H1 (cell line): Measurements from ENCODE around the gene MPPED2.

Experiments used
- BRCA1 ChIP-seq: IDR thresholded peaks from 2 replicates; pipeline ENCODE4 v1.6.1; 2012; ENCODE audit warnings: low read depth, low read length, improper control_type of control experiment
- CTBP2 ChIP-seq: IDR thresholded peaks from 2 replicates; pipeline ENCODE4 v1.7.0; 2011; ENCODE audit warnings: borderline replicate concordance, mild to moderate bottlenecking, moderate library complexity, mixed read lengths, low read length; ENCODE audit not compliant: insufficient read depth, insufficient read length
- CTCF ChIP-seq, 3 experiments: IDR thresholded peaks; 1 replicate in 2 of 3; 2 replicates in 1 of 3; pipeline versions ENCODE4 v1.5.1 to v1.6.1; 2011; ENCODE audit warnings: low read length in 3 of 3, mild to moderate bottlenecking in 3 of 3, inconsistent platforms in 2 of 3, low read depth in 1 of 3, moderate library complexity in 1 of 3; ENCODE audit not compliant: insufficient read depth in 1 of 3; ENCODE audit errors: control extremely low read depth in 1 of 3
- KDM5A ChIP-seq: fragments of 200-600 bp; IDR thresholded peaks from 2 replicates; pipeline ENCODE4 v1.7.1; 2012; ENCODE audit warnings: mild to moderate bottlenecking, low read length, inconsistent platforms, mixed read lengths
- NANOG ChIP-seq: IDR thresholded peaks from 2 replicates; pipeline ENCODE4 v1.6.1; 2011; ENCODE audit warnings: low read length, low read depth, mild to moderate bottlenecking, inconsistent platforms; ENCODE audit not compliant: insufficient read depth, poor library complexity, severe bottlenecking
- PHF8 ChIP-seq: fragments of 200-600 bp; sonication (generic); conservative IDR thresholded peaks from 2 replicates; pipeline ENCODE4 v1.7.1; 2012; ENCODE audit warnings: low read depth, mild to moderate bottlenecking, inconsistent platforms, low read length, moderate library complexity
- POLR2A ChIP-seq, 2 experiments: IDR thresholded peaks; 1 replicate in 1 of 2; 2 replicates in 1 of 2; pipeline ENCODE4 v1.6.1; 2011; ENCODE audit warnings: low read depth in 2 of 2, low read length in 2 of 2, mild to moderate bottlenecking in 2 of 2; ENCODE audit errors: control extremely low read depth in 1 of 2
- POLR2AphosphoS5 ChIP-seq: IDR thresholded peaks from 2 replicates; pipeline ENCODE4 v1.6.1; 2011; ENCODE audit warnings: low read depth, low read length
- RXRA ChIP-seq: IDR thresholded peaks from 2 replicates; pipeline ENCODE4 v1.6.1; 2011; ENCODE audit warnings: low read depth, mild to moderate bottlenecking, low read length, moderate library complexity; ENCODE audit not compliant: insufficient read depth
- ZNF274 ChIP-seq: IDR thresholded peaks from 2 replicates; pipeline ENCODE4 v1.7.0; 2012; ENCODE audit warnings: low read length, borderline replicate concordance; ENCODE audit errors: extremely low read depth

GRCh38 chr11:30568931-30569330 is 17.2 kb downstream of the MPPED2 start:
- TF ChIP-seq CTCF (IDR thresholded peaks at IDR 0.05; ENCODE audit: control extremely low read depth in 1 of 3, insufficient read depth in 1 of 3, low read depth in 1 of 3, low read length in 3 of 3) = no peak
- no peak for TF ChIP-seq ZNF274
- no peak for TF ChIP-seq POLR2A (IDR thresholded peaks at IDR 0.05; ENCODE audit: control extremely low read depth in 1 of 2, low read depth in 2 of 2, low read length in 2 of 2)
- TF ChIP-seq CTBP2 = no peak
- no peak for TF ChIP-seq PHF8
- no peak for TF ChIP-seq RXRA
- TF ChIP-seq KDM5A = no peak
- no peak for TF ChIP-seq POLR2AphosphoS5
- no peak for TF ChIP-seq NANOG
- TF ChIP-seq BRCA1 = no peak
